Caco-2 (cell line): ENCODE results near the gene LSP1. TPM values are rescaled to one million over a fixed set of nuclear protein-coding genes. Genes with fewer than 3 reads are reported as not detected.

Experiments
- BruUV-seq: library from RNA; stranded (reverse); fragments of 400-500 nt; replicated peaks from 2 replicates; lab custom pipeline; 2021; lab: Mats Ljungman, UMichigan
- CTCF ChIA-PET: fragments of 300-600 bp; sonication (Branson Sonifier 250); formaldehyde crosslinking; loops from one replicate; lab custom pipeline; 2022; ENCODE audit warnings: antibody characterized with exemption; lab: Charles Lee
- POLR2A ChIA-PET: fragments of 300-600 bp; sonication (Branson Sonifier 250); formaldehyde crosslinking; loops from one replicate; lab custom pipeline; 2022; ENCODE audit warnings: antibody characterized with exemption; lab: Charles Lee
- DNase-seq, 2 experiments: peaks; one replicate each; pipeline versions ENCODE4 v3.0.0 to v3.0.0-alpha.2; 2020 to 2022
- H3K27me3 ChIP-seq: replicated peaks from 2 replicates; pipeline ENCODE4 v1.6.0; 2011; ENCODE audit warnings: low read length; ENCODE audit not compliant: control insufficient read depth, insufficient read depth
- H3K36me3 ChIP-seq: 2 replicates; pipeline ENCODE4 v1.5.1; 2011; ENCODE audit warnings: low read length; ENCODE audit not compliant: control insufficient read depth, insufficient read depth
- H3K4me1 ChIP-seq: fragments of 250-450 bp; sonication (Bioruptor Pico); 2 replicates; pipeline ENCODE4 v1.5.1; 2020; ENCODE audit warnings: mild to moderate bottlenecking
- H3K4me3 ChIP-seq: 2 replicates; pipeline ENCODE4 v1.5.1; 2011; ENCODE audit warnings: low read depth, mild to moderate bottlenecking, control low read depth, low read length
- H3K9me3 ChIP-seq: fragments of 250-450 bp; sonication (Bioruptor Pico); 2 replicates; pipeline ENCODE4 v1.5.1; 2020; ENCODE audit warnings: mild to moderate bottlenecking, moderate library complexity
- H3K27ac Mint-ChIP-seq: one replicate; pipeline ENCODE4 v1.8.0; 2022; ENCODE audit warnings: mixed read lengths; ENCODE audit not compliant: unreplicated experiment
- H3K27me3 Mint-ChIP-seq: one replicate; pipeline ENCODE4 v1.8.0; 2022; ENCODE audit warnings: mixed read lengths; ENCODE audit not compliant: insufficient read depth, unreplicated experiment
- H3K36me3 Mint-ChIP-seq: one replicate; pipeline ENCODE4 v1.8.0; 2022; ENCODE audit warnings: mild to moderate bottlenecking, mixed read lengths; ENCODE audit not compliant: insufficient read depth, unreplicated experiment
- H3K4me1 Mint-ChIP-seq: one replicate; pipeline ENCODE4 v1.8.0; 2022; ENCODE audit warnings: low read depth, mixed read lengths; ENCODE audit not compliant: unreplicated experiment
- H3K4me3 Mint-ChIP-seq: one replicate; pipeline ENCODE4 v1.8.0; 2022; ENCODE audit warnings: mild to moderate bottlenecking, moderate library complexity, mixed read lengths; ENCODE audit not compliant: unreplicated experiment
- H3K9me3 Mint-ChIP-seq: one replicate; pipeline ENCODE4 v1.8.0; 2022; ENCODE audit warnings: mixed read lengths; ENCODE audit not compliant: unreplicated experiment
- CTCF ChIP-seq, 2 experiments: fragments of 200-600 bp in 1 of 2; IDR thresholded peaks; 1 replicate in 1 of 2; 2 replicates in 1 of 2; pipeline versions ENCODE4 v1.5.1 to v1.8.0; 2011 to 2022; ENCODE audit warnings: antibody characterized with exemption in 1 of 2, control low read depth in 1 of 2, inconsistent platforms in 1 of 2, low read depth in 1 of 2, low read length in 1 of 2, mild to moderate bottlenecking in 1 of 2, moderate library complexity in 1 of 2; ENCODE audit not compliant: insufficient read depth in 1 of 2, severe bottlenecking in 1 of 2, unreplicated experiment in 1 of 2
- intact Hi-C: fragments of 100-400 bp; cut with micrococcal nuclease; formaldehyde crosslinking; loops from one replicate; pipeline ENCODE4 v1.10.0; 2022; ENCODE audit not compliant: unreplicated experiment
- total RNA-seq: library from RNA; stranded (reverse); gene quantifications from 2 replicates; pipeline ENCODE4 v1.2.3, GENCODE V29; 2022

LSP1 gene
- total RNA-seq, 1 experiment from 2014 or later: not detected

DNA sequence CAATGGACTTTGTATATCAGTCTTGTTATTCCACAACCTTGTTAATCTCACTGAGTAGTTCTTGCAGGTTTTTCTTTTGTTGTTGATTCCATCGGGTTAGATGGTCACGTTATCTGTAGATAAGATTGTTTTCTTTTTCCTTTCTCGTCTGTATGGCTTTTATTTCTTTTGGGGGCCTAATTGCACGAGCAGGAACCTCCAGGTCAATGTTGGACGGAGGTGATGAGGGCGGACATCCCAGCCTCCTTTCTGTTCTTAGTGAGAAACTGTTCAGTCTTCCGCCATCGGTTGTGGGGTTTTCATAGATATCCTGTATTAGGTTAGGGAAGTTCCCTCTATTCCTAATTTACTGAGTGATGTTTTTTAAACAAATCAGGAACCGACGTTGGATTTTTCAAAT is 43.6 kb downstream of the LSP1 start:
- H3K27me3 ChIP-seq: no peaks in the 10 kb centered on the region
- no peak for TF ChIP-seq CTCF (IDR thresholded peaks at IDR 0.05; ENCODE audit: insufficient read depth in 1 of 2, low read depth in 1 of 2, low read length in 1 of 2, severe bottlenecking in 1 of 2, unreplicated experiment in 1 of 2)
- Mint-ChIP-seq H3K9me3 (no peaks in the 10 kb centered on the region), H3K27me3 (peaks cover 3% of the 10 kb centered on the region), H3K4me1 (no peaks in the 10 kb centered on the region), H3K4me3 (no peak overlapping the region), H3K36me3 (no peaks in the 10 kb centered on the region), H3K27ac (no peak overlapping the region)
- ChIA-PET CTCF (no interaction called here), POLR2A (no interaction called here)
- H3K4me1 ChIP-seq: no peaks in the 10 kb centered on the region
- no peaks in the 10 kb centered on the region for H3K36me3 ChIP-seq
- no peak overlapping the region for H3K4me3 ChIP-seq
- H3K9me3 ChIP-seq: no peaks in the 10 kb centered on the region
- no TSS peak for BruUV-seq
- DNase-seq: no peak
- intact Hi-C loops: no loop called here

DNA sequence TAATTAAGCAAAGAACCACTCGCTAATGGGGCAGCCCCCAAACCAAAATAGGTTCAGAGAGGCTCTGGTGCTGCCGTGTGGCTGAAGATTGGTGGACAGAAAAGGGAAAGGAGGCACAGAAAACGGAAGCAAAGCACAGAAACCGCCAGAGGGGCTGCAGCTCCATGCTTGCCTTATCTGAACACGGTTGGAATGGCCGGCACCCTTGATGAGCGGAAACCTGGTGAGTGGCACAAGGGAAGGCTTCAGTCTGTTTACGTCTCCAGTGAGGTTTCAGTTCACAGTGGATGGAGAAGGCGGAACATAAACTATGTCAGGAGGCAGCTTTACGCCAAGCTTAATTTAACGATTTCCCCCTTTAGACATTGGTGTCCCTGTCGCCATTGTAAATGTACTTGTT is 44.0 kb downstream of the LSP1 start:
- BruUV-seq: no TSS peak
- Mint-ChIP-seq H3K27ac (no peak overlapping the region), H3K9me3 (no peaks in the 10 kb centered on the region), H3K4me1 (no peaks in the 10 kb centered on the region), H3K36me3 (no peaks in the 10 kb centered on the region), H3K27me3 (peaks cover 3% of the 10 kb centered on the region), H3K4me3 (no peak overlapping the region)
- Histone ChIP-seq H3K9me3 (no peaks in the 10 kb centered on the region), H3K27me3 (no peaks in the 10 kb centered on the region), H3K36me3 (no peaks in the 10 kb centered on the region), H3K4me1 (no peaks in the 10 kb centered on the region), H3K4me3 (no peak overlapping the region)
- no peak for TF ChIP-seq CTCF (IDR thresholded peaks at IDR 0.05; ENCODE audit: insufficient read depth in 1 of 2, low read depth in 1 of 2, low read length in 1 of 2, severe bottlenecking in 1 of 2, unreplicated experiment in 1 of 2)
- intact Hi-C loops: no loop called here
- DNase-seq: no peak
- ChIA-PET POLR2A (no interaction called here), CTCF (no interaction called here)

DNA sequence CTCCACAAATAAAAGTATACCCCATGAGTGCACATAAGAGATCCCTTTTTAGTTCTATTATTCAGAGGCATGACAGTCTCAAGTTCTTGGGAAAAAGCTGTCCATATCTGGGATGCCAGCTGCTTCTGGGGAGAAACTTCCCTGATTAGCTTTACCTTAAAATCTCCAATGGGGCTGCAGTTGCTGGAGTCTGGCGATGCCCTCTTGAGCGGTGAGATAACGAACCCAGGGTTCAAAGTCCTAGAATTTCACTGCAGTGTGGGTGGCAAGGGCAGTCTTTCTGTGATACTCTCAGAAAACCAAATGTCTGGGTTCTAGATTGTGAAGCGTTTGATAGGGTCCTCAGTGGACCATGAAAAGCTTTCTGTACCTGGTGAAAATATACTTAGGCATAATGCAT is 46.2 kb downstream of the LSP1 start:
- ChIA-PET POLR2A (no interaction called here), CTCF (no interaction called here)
- DNase-seq: no peak
- intact Hi-C loops: no loop called here
- no peak overlapping the region for H3K4me3 ChIP-seq
- H3K4me1 ChIP-seq: no peaks in the 10 kb centered on the region
- no peaks in the 10 kb centered on the region for H3K36me3 ChIP-seq
- H3K4me3 Mint-ChIP-seq: no peak overlapping the region
- no peaks in the 10 kb centered on the region for H3K27me3 Mint-ChIP-seq
- H3K27ac Mint-ChIP-seq: no peak overlapping the region
- no peaks in the 10 kb centered on the region for H3K27me3 ChIP-seq
- H3K9me3 Mint-ChIP-seq: no peaks in the 10 kb centered on the region
- H3K9me3 ChIP-seq: no peaks in the 10 kb centered on the region
- H3K36me3 Mint-ChIP-seq: no peaks in the 10 kb centered on the region
- BruUV-seq: no TSS peak
- TF ChIP-seq CTCF (IDR thresholded peaks at IDR 0.05; ENCODE audit: insufficient read depth in 1 of 2, low read depth in 1 of 2, low read length in 1 of 2, severe bottlenecking in 1 of 2, unreplicated experiment in 1 of 2): no peak
- no peaks in the 10 kb centered on the region for H3K4me1 Mint-ChIP-seq
